HG02885 (cell line): ENCODE results near the gene ZFP64.

ENCODE experiments used
- ATAC-seq: cut with Tn5 transposase; IDR thresholded peaks from one replicate; pipeline ENCODE4 v1.9.1; 2021; ENCODE audit warnings: mild to moderate bottlenecking; ENCODE audit not compliant: unreplicated experiment, poor library complexity

The ZFP64 gene

GRCh38 chr20:52118016-52118623 lies 73.5 kb downstream of the ZFP64 start:
- no peak for ATAC-seq

- ATAC-seq = no peak
These were observed 81.1 kb downstream of the ZFP64 start for GRCh38 chr20:52110456-52110855.

DNA sequence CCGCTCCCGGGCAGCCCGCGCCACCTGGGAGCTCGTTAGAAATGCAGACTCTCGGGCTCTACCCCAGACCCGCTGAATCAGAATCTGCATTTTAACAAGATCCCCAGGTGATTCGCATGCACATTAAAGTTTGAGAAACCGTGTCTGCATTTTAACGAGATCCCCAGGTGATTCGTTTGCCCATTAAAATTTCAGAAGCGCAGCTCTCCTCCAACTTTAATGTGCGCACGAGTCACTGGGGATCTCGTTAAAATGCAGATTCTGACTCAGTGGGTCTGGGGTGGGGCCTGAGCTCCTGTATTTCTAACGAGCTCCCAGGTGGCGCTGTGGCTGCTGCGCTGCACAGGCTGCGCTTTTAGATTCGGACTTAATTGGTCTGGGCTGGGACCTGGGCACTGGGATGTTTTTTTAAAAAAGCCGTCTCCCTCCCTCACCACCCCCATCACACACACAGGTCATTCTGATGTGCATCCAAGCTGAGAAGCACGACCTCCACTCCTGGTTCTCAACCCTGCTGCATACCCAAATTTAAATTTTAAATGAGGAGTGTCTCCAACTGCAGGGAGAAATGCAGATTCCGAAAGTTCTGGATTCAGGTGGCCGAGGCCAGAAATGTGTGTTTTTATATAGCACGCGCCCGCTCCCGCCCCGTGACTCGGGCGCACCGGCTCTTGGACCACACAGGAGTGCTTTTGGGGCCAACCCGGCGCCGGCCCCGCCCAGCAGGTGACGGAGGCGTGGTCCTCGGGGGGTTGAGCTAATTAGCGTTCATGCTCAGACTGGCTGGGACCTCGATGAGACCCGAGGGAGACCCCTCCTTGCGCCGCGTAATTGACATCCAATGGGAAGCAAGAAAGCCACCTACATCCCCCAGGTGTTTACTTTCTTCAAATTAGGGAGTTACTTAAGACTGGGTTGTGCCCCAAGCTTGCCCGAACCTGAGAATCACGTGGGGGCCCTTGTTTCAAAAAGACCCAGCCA lies 85.8 kb downstream of the ZFP64 start:
- ATAC-seq = no peak

DNA sequence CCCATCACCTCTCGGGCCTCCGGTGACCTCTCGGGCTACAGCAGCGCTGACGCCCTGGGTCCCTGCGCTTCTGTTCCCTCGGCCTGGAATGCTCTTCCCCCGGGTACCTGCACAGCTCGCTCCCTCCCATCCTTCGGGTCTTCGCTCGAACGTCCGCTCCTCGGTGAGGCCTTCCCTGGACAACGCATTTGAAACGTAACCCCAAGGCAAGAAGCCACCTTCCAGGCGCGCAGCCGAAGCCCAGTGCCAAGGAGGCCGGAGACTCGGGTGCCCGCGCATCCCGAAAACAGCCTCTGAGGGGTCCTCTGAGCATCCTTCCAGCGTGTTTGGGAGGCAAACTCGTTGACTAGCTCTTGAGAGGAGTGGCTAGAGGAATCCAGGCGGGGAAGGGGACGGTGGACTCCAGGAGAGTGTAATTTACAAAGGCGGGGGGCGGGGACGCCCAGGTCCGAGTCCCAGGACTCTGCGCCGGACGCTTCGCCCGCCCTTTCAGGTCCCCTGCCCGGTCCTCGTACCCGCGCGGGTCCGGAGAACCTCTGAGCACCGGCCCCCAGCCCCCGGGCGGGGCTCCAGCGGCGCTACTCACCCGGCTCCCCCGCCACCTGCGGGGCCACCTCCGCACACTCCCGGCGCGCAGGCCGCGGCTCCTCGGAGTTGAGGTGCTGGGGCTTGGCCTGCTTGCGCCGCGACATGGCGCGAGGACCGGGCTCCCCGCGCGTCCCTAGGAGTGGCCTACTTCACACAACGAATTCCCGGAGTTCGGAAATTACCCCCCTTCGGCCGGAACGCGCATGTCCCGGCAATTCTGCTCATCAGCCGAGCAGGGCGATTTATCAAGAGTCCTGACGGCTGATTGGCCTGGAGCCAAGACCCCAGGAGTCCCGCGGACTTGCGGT lies 86.8 kb downstream of the ZFP64 start:
- no peak for ATAC-seq

- no peak for ATAC-seq
These were observed 87.5 kb downstream of the ZFP64 start for GRCh38 chr20:52103913-52104545.

- ATAC-seq = no peak
These were observed 88.2 kb downstream of the ZFP64 start for GRCh38 chr20:52103335-52103912.

DNA sequence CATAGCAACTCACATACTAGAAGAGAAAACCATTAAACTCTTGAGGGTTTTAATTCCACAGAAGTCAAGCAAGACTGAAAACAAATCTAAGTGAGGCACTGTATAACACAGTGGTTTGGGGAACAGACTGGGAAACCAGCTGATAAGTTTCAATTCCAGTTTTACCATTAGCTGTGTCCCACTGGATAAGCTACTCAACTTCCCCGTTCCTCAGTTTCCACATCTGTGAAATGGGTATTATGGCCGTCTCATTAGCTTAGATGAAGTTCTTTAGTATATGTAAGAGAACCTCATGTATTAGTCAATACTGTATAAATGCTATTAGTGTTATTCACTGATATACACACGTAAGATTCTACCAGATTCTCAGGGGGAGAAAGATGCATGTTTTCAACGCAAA lies 89.0 kb downstream of the ZFP64 start:
- no peak for ATAC-seq

GRCh38 chr20:52102126-52102525 lies 89.5 kb downstream of the ZFP64 start:
- no peak for ATAC-seq
